ENCODE results near the gene NOLC1. TPM values are rescaled to one million over a fixed set of nuclear protein-coding genes. Genes with fewer than 3 reads are reported as not detected.

Gene NOLC1
- polyA plus RNA-seq (2013, experiment 1 of 4): 129 TPM
- 131 TPM for polyA plus RNA-seq (2013, experiment 2 of 4)
- polyA plus RNA-seq (2013, experiment 3 of 4): 88.1 TPM
- 98.9 TPM for polyA plus RNA-seq (2013, experiment 4 of 4)

- Histone ChIP-seq H3K36me3 (ENCODE audit: control insufficient read depth, insufficient read depth, low read length) (peaks cover 30% of the 10 kb centered on the region), H3K4me1 (ENCODE audit: control insufficient read depth, insufficient read depth, low read length) (peaks cover 12% of the 10 kb centered on the region), H3K9me3 (ENCODE audit: control insufficient read depth, low read length) (no peaks in the 10 kb centered on the region), H3K4me3 (ENCODE audit: insufficient read depth, low read depth, low read length) (peak within 1 kb of the TSS; percentile 86), H3K27ac (ENCODE audit: insufficient read depth, low read depth, low read length, poor library complexity, severe bottlenecking) (peak within 1 kb of the TSS; percentile 97), H3K27me3 (ENCODE audit: control insufficient read depth, insufficient read depth, low read length, poor library complexity, severe bottlenecking) (no peaks in the 10 kb centered on the region)
- 4 to 5% methylated on average over 59 of the region's 59 CpGs for WGBS, 2 experiments
These were observed at the start of gene NOLC1 for GRCh38 chr10:102151774-102152544. Gene NOLC1 (plus strand): TSS chr10:102152389. CDS start chr10:102152411, 22 bp downstream.

GRCh38 chr10:102102421-102102820, 49.8 kb upstream of the NOLC1 start:
- no peak overlapping the region for H3K27ac ChIP-seq (ENCODE audit: insufficient read depth, low read depth, low read length, poor library complexity, severe bottlenecking)
- no peaks in the 10 kb centered on the region for H3K4me1 ChIP-seq (ENCODE audit: control insufficient read depth, insufficient read depth, low read length)
- no peaks in the 10 kb centered on the region for H3K27me3 ChIP-seq (ENCODE audit: control insufficient read depth, insufficient read depth, low read length, poor library complexity, severe bottlenecking)
- no peak overlapping the region for H3K4me3 ChIP-seq (ENCODE audit: insufficient read depth, low read depth, low read length)
- H3K9me3 ChIP-seq (ENCODE audit: control insufficient read depth, low read length): no peaks in the 10 kb centered on the region
- H3K36me3 ChIP-seq (ENCODE audit: control insufficient read depth, insufficient read depth, low read length): no peaks in the 10 kb centered on the region
- WGBS, 2 experiments: 91 to 96% methylated on average over 1 of the region's 1 CpG

- no peak overlapping the region for H3K4me3 ChIP-seq (ENCODE audit: insufficient read depth, low read depth, low read length)
- H3K4me1 ChIP-seq (ENCODE audit: control insufficient read depth, insufficient read depth, low read length): no peaks in the 10 kb centered on the region
- no peaks in the 10 kb centered on the region for H3K27me3 ChIP-seq (ENCODE audit: control insufficient read depth, insufficient read depth, low read length, poor library complexity, severe bottlenecking)
- H3K36me3 ChIP-seq (ENCODE audit: control insufficient read depth, insufficient read depth, low read length): peaks cover 36% of the 10 kb centered on the region
- WGBS, 2 experiments: 70 to 90% methylated on average over 2 of the region's 2 CpGs
- no peak overlapping the region for H3K27ac ChIP-seq (ENCODE audit: insufficient read depth, low read depth, low read length, poor library complexity, severe bottlenecking)
- no peaks in the 10 kb centered on the region for H3K9me3 ChIP-seq (ENCODE audit: control insufficient read depth, low read length)
These were observed 45.2 kb upstream of the NOLC1 start for GRCh38 chr10:102106998-102107397.

GRCh38 chr10:102109166-102110116, 42.7 kb upstream of the NOLC1 start:
- Histone ChIP-seq H3K9me3 (ENCODE audit: control insufficient read depth, low read length) (no peaks in the 10 kb centered on the region), H3K36me3 (ENCODE audit: control insufficient read depth, insufficient read depth, low read length) (peaks cover 36% of the 10 kb centered on the region), H3K4me3 (ENCODE audit: insufficient read depth, low read depth, low read length) (no peak overlapping the region), H3K4me1 (ENCODE audit: control insufficient read depth, insufficient read depth, low read length) (peaks cover 17% of the 10 kb centered on the region), H3K27me3 (ENCODE audit: control insufficient read depth, insufficient read depth, low read length, poor library complexity, severe bottlenecking) (no peaks in the 10 kb centered on the region), H3K27ac (ENCODE audit: insufficient read depth, low read depth, low read length, poor library complexity, severe bottlenecking) (no peak overlapping the region)
- 95% methylated on average over 24 of the region's 24 CpGs for WGBS, 2 experiments

- H3K27ac ChIP-seq (ENCODE audit: insufficient read depth, low read depth, low read length, poor library complexity, severe bottlenecking): no peak overlapping the region
- H3K4me1 ChIP-seq (ENCODE audit: control insufficient read depth, insufficient read depth, low read length): peaks cover 29% of the 10 kb centered on the region
- WGBS, 2 experiments: 94 to 95% methylated on average over 11 to 12 of the region's 12 CpGs
- no peaks in the 10 kb centered on the region for H3K9me3 ChIP-seq (ENCODE audit: control insufficient read depth, low read length)
- no peak overlapping the region for H3K4me3 ChIP-seq (ENCODE audit: insufficient read depth, low read depth, low read length)
- H3K36me3 ChIP-seq (ENCODE audit: control insufficient read depth, insufficient read depth, low read length): peaks cover 36% of the 10 kb centered on the region
- H3K27me3 ChIP-seq (ENCODE audit: control insufficient read depth, insufficient read depth, low read length, poor library complexity, severe bottlenecking): no peaks in the 10 kb centered on the region
These were observed 40.9 kb upstream of the NOLC1 start for GRCh38 chr10:102111276-102111675.

- Histone ChIP-seq H3K36me3 (ENCODE audit: control insufficient read depth, insufficient read depth, low read length) (peaks cover 36% of the 10 kb centered on the region), H3K4me1 (ENCODE audit: control insufficient read depth, insufficient read depth, low read length) (peaks cover 40% of the 10 kb centered on the region), H3K27me3 (ENCODE audit: control insufficient read depth, insufficient read depth, low read length, poor library complexity, severe bottlenecking) (no peaks in the 10 kb centered on the region), H3K4me3 (ENCODE audit: insufficient read depth, low read depth, low read length) (peak overlapping the region; percentile 96), H3K9me3 (ENCODE audit: control insufficient read depth, low read length) (no peaks in the 10 kb centered on the region), H3K27ac (ENCODE audit: insufficient read depth, low read depth, low read length, poor library complexity, severe bottlenecking) (no peak overlapping the region)
- WGBS, 2 experiments: 21 to 24% methylated on average over 3 of the region's 3 CpGs
These were observed 39.9 kb upstream of the NOLC1 start for GRCh38 chr10:102112210-102112817.

- Histone ChIP-seq H3K27ac (ENCODE audit: insufficient read depth, low read depth, low read length, poor library complexity, severe bottlenecking) (peak overlapping the region; percentile 70), H3K27me3 (ENCODE audit: control insufficient read depth, insufficient read depth, low read length, poor library complexity, severe bottlenecking) (no peaks in the 10 kb centered on the region), H3K4me1 (ENCODE audit: control insufficient read depth, insufficient read depth, low read length) (peaks cover 50% of the 10 kb centered on the region), H3K4me3 (ENCODE audit: insufficient read depth, low read depth, low read length) (peak overlapping the region; percentile 96), H3K36me3 (ENCODE audit: control insufficient read depth, insufficient read depth, low read length) (peaks cover 28% of the 10 kb centered on the region), H3K9me3 (ENCODE audit: control insufficient read depth, low read length) (no peaks in the 10 kb centered on the region)
- 57 to 63% methylated on average over 7 of the region's 7 CpGs for WGBS, 2 experiments
These were observed 38.8 kb upstream of the NOLC1 start for GRCh38 chr10:102113261-102113955.

GRCh38 chr10:102113956-102114857, 38.0 kb upstream of the NOLC1 start:
- WGBS, 2 experiments: 0 to 1% methylated on average over 43 of the region's 45 CpGs
- Histone ChIP-seq H3K4me1 (ENCODE audit: control insufficient read depth, insufficient read depth, low read length) (peaks cover 58% of the 10 kb centered on the region), H3K36me3 (ENCODE audit: control insufficient read depth, insufficient read depth, low read length) (peaks cover 21% of the 10 kb centered on the region), H3K27ac (ENCODE audit: insufficient read depth, low read depth, low read length, poor library complexity, severe bottlenecking) (peak overlapping the region; percentile 70), H3K9me3 (ENCODE audit: control insufficient read depth, low read length) (no peaks in the 10 kb centered on the region), H3K4me3 (ENCODE audit: insufficient read depth, low read depth, low read length) (peak overlapping the region; percentile 96), H3K27me3 (ENCODE audit: control insufficient read depth, insufficient read depth, low read length, poor library complexity, severe bottlenecking) (no peaks in the 10 kb centered on the region)
